CD4-positive, alpha-beta T cell treated with Interleukin-4 for 4 hours (primary cell): ENCODE results near the gene OPCML.

Experiments used
- DNase-seq: peaks from one replicate; pipeline ENCODE4 v3.0.0-alpha.2; 2020

The OPCML gene

DNA sequence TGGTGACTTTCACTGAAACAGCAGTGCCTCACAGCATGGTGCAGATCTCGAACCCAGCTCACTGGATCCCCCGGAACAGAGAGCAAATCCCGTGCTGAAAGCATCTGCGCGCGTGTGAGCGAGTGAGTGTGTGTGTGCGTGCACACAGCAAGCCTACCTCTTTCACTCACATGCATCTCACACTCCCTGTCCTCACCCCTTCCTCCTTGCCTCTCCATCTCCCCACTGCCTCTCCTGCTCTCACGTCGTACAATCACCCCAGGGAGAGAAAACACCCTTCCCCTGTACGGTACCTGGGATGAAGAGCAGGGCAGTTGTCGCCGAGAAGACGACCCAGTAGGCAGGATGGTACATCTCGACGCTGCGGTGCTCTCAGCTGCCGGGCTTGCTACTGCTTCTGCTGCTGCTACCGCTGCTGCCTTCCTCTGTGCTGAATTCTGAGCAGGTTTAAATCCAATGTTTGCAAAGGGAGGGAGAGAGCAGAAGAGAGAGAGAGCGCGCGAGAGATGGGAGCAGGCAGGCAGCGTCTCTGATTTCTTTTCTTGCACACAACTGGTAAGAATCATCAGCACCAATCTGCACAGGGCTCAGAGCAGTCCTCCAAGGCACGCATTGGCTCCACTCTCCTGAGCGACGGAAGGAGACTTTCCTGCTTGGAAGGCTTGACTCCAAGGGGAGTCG, at the start of gene OPCML:
OPCML (minus strand) TSS at position 531 of the 681 bp plus-strand sequence.
- DNase-seq, result no peak

- DNase-seq, result no peak
Measured at GRCh38 chr11:133581091-133581490, 48.8 kb upstream of the OPCML start.

- DNase-seq, result no peak
Measured at GRCh38 chr11:133579165-133580031, 47.1 kb upstream of the OPCML start.

DNA sequence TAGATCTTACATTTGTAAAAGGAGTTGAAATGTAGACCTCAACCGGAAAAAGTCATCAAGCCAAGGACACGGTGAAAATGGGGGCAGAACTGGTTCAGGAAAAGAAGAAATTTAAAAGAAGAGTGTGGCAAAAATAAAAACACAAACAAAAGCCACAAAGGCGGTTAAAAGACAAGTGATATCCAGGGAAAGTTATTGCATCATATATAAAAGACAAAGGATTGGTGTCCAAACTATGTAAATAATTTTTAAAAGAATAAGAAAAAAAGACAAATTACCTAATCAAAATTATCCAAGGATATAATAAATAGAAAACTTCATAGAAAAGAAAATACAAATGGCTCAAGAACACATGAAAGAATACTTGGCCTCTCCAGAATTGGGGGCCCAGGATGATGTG, 45.1 kb upstream of the OPCML start:
- DNase-seq, result no peak

DNA sequence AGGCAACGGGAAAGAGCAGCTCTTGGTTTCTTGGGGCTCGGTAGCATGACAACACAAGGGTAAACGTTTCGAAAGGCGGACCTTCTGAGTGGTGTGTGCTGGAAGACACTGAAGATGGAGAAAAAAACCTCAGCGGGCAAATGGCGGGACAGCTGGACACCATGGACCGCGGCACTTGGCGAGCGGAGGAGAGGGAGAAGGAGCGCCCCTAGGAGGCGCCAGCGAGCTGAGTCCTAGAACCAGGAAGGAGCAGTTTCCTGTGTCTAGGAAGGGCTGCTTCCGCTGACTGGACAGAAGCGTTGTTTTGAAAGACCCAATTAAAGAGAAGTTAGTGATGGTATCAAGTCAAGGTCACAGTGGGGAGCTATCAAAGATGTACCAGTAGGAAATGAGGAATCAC, 44.0 kb upstream of the OPCML start:
- DNase-seq, result no peak

DNA sequence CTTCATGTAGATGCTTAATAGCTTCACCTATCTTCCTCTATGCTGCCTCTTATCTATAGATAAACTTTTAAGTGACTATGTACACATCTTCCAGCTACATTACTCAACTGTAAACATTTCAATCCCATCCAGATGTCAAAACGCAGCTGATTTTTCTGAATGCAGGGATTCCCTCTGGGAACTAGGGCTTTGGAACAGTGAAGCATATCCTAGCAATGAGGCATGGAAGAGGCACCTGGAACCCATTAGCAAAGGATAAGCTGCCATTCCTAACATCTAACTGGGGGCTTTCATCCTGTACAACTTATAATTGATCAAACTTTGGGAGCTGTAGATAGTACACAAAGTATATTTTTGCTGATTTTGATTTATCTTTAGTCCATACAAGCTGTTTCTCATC, 40.8 kb upstream of the OPCML start:
- DNase-seq, result no peak

DNA sequence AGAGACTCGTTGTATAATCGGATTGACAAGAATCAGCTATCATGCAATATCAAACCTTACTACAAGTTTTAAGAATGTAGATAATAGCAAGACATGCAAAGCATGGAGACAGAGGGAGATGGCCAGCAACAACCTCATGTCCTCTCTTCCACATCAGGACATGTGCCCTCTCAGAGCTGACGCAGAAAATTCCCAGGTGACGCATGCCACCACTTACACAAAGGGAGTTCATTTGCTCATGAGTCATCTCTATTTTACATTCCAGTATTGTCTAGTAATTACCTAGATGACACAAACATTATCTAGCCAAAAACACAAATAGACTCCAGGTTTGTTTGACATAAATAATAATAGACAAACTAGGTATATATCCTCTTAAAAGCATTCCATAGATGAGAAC, 38.1 kb upstream of the OPCML start:
- DNase-seq, result no peak

GRCh38 chr11:133563505-133564025, 31.3 kb upstream of the OPCML start:
- no peak for DNase-seq

DNA sequence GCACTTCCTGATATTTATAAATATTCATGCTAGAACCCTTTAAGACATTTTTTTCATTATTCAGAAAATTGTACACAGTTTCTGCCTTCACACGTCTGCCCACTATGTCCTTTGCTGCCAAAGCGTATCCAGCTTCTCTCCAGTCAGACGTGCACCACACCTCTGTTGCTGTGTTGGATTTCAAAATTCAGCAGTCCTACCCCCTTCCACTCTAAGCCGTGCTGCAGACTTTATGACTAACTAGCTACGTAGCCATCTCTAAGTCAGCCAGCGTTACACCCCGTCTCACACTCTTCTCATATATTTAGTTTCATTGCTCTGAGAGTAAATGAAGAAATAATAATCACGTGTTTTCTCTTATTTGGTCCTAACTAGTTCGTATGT, 28.2 kb upstream of the OPCML start:
- no peak for DNase-seq

GRCh38 chr11:133559833-133560471, 27.7 kb upstream of the OPCML start:
- no peak for DNase-seq

- DNase-seq, result no peak
Measured at GRCh38 chr11:133559382-133559781, 27.1 kb upstream of the OPCML start.

DNA sequence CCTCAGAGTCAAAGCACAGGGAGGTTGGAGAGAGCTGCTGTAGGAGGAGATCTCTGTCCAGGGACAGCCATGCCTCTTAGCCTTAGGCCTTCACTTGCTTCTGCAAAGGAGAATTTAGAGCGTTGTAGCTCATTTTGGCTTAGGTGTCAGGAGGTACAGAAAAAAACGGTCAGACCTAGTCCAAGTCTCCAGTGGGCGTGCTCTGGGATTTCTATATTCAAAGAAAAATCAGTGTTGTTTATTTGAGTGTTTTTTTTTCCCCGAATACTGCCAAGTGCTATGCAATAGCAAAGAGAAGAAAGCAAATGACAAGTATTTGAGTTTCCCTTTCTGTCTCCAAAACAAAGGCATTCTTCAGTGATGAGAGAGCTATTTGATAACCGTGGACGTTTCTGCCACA, 22.7 kb upstream of the OPCML start:
- DNase-seq, result no peak

DNA sequence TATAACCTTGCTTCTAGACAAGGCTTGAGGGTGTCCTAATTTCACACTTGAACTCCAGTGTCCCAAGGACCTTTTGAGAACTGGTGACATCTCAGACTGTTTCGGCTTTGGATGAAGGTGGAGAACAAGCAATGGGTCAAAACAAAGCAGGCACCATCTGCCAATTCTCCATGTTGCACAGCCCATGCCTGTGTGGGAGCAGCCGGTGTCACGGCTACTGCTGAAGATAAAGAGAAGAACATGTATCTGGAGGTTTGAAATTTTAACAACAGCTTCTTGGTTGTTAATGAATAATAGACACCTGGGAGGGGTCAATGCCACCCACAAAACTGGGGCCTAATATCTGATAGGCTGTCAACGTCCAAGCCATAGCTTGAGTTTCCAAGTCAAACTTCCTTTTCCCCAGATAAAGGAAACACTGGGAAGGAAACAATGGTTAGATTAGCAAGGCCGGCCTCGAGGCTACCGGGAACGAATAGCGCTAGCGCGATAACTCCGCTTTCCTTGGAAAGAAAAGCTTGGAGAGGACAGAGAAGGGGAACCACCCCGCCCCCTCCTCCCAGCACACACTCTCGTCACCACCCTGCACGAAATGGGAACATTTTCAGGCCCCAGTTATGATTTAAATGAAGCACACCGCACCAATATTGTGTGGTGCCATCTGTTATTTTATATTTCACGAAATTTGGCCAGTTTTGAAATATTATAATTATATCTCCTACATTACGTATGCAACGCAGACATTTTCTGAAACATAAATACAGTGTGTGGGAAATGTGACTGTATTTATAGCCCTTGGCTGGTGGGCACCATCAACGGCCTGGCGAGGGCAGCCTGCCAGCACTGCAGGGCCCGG, 21.8 kb upstream of the OPCML start:
- no peak for DNase-seq

- DNase-seq, result no peak
Measured at GRCh38 chr11:133552938-133553337, 20.6 kb upstream of the OPCML start.

GRCh38 chr11:133551064-133551463, 18.8 kb upstream of the OPCML start:
- no peak for DNase-seq

GRCh38 chr11:133549826-133550225, 17.5 kb upstream of the OPCML start:
- no peak for DNase-seq

- no peak for DNase-seq
Measured at GRCh38 chr11:133548641-133549040, 16.3 kb upstream of the OPCML start.

GRCh38 chr11:133547808-133548494, 15.7 kb upstream of the OPCML start:
- DNase-seq, result no peak

GRCh38 chr11:133545199-133545803, 13.0 kb upstream of the OPCML start:
- DNase-seq, result no peak

GRCh38 chr11:133541720-133542095, 9.4 kb upstream of the OPCML start:
- no peak for DNase-seq

DNA sequence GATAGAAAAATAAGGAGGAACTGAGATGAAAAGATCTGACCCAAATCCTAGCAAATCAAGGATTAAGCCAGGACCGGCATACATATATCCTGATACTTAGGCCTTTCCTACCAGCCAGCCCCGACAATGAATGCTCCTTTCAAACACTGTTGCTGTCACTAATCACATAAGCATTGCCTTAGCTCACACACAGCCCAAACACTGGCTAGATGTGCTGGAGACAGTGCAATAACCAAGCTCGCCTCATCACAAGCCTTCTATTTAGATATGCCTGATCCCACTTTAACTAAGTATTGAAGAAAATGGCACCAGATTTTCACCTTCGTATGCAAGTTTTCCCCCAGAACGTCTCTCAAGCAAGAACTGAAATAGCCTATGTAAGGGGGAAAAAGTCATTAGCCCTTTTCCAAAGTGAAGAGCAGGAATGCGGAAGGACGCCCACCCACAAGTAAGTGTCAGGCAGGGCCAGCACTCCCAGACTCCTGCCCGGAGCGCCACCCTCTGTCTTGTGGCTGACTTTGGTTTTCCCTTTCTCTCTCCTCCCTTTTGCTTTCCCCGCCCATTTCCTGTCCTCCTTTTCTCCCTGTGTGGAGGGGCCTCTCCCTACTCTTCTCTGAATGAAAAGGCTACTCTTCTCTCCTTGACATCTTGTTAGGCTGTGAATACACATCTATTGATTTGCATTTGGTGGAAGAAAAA, 8.9 kb upstream of the OPCML start:
- no peak for DNase-seq
